Effector memory CD4-positive, alpha-beta T cell (primary cell): ENCODE measurements around the gene PCP2.

Experiments used
- DNase-seq, 3 donors: peaks; one replicate each; pipeline ENCODE4 v3.0.0-alpha.2; 2020
- H3K27ac ChIP-seq: 2 replicates; pipeline ENCODE4 v1.7.0; 2013; ENCODE audit warnings: mild to moderate bottlenecking, low read length, moderate library complexity; ENCODE audit not compliant: insufficient read depth, poor library complexity, severe bottlenecking
- H3K27me3 ChIP-seq: replicated peaks from 2 replicates; pipeline ENCODE4 v1.7.0; 2013; ENCODE audit warnings: mild to moderate bottlenecking, low read length; ENCODE audit not compliant: insufficient read depth, control insufficient read depth, poor library complexity, severe bottlenecking
- H3K36me3 ChIP-seq: 2 replicates; pipeline ENCODE4 v1.7.0; 2013; ENCODE audit warnings: mild to moderate bottlenecking, low read length, moderate library complexity; ENCODE audit not compliant: control insufficient read depth, insufficient read depth
- H3K4me1 ChIP-seq: 2 replicates; pipeline ENCODE4 v1.7.0; 2013; ENCODE audit warnings: low read length, mild to moderate bottlenecking; ENCODE audit not compliant: control insufficient read depth, insufficient read depth, poor library complexity, severe bottlenecking
- H3K4me3 ChIP-seq: 2 replicates; pipeline ENCODE4 v1.7.0; 2013; ENCODE audit warnings: low read length, low read depth, mild to moderate bottlenecking; ENCODE audit not compliant: insufficient read depth, poor library complexity, severe bottlenecking
- H3K9me3 ChIP-seq: 2 replicates; pipeline ENCODE4 v1.7.0; 2013; ENCODE audit warnings: mild to moderate bottlenecking, low read length, moderate library complexity; ENCODE audit not compliant: control insufficient read depth

Gene PCP2

GRCh38 chr19:7597689-7598088 is 35.8 kb downstream of the PCP2 start:
- no peak overlapping the region for H3K27ac ChIP-seq
- peaks cover 8% of the 10 kb centered on the region for H3K4me1 ChIP-seq
- H3K9me3 ChIP-seq: no peaks in the 10 kb centered on the region
- DNase-seq: no peak
- H3K27me3 ChIP-seq: peaks cover 19% of the 10 kb centered on the region
- no peaks in the 10 kb centered on the region for H3K36me3 ChIP-seq
- H3K4me3 ChIP-seq: no peak overlapping the region

GRCh38 chr19:7596211-7596937 is 37.1 kb downstream of the PCP2 start:
- DNase-seq: no peak
- no peak overlapping the region for H3K27ac ChIP-seq
- peaks cover 19% of the 10 kb centered on the region for H3K27me3 ChIP-seq
- peaks cover 8% of the 10 kb centered on the region for H3K4me1 ChIP-seq
- no peaks in the 10 kb centered on the region for H3K9me3 ChIP-seq
- no peak overlapping the region for H3K4me3 ChIP-seq
- no peaks in the 10 kb centered on the region for H3K36me3 ChIP-seq

- no peaks in the 10 kb centered on the region for H3K36me3 ChIP-seq
- no peaks in the 10 kb centered on the region for H3K9me3 ChIP-seq
- H3K4me3 ChIP-seq: no peak within 1 kb of the TSS
- no peak for DNase-seq
- no peak within 1 kb of the TSS for H3K27ac ChIP-seq
- H3K27me3 ChIP-seq: peaks cover 19% of the 10 kb centered on the region
- H3K4me1 ChIP-seq: peaks cover 8% of the 10 kb centered on the region
Observed at GRCh38 chr19:7595466-7596133, 37.9 kb downstream of the PCP2 start, which contains the start of gene CAMSAP3. CAMSAP3 (plus strand) TSS chr19:7595863; CDS start chr19:7596003, 140 bp downstream.

- no peak overlapping the region for H3K27ac ChIP-seq
- no peaks in the 10 kb centered on the region for H3K9me3 ChIP-seq
- H3K27me3 ChIP-seq: no peaks in the 10 kb centered on the region
- H3K4me1 ChIP-seq: no peaks in the 10 kb centered on the region
- DNase-seq: no peak
- no peaks in the 10 kb centered on the region for H3K36me3 ChIP-seq
- no peak overlapping the region for H3K4me3 ChIP-seq
Observed at GRCh38 chr19:7590256-7590655, 43.3 kb downstream of the PCP2 start.

GRCh38 chr19:7589822-7590221 is 43.7 kb downstream of the PCP2 start:
- H3K4me3 ChIP-seq: no peak overlapping the region
- H3K4me1 ChIP-seq: no peaks in the 10 kb centered on the region
- no peak overlapping the region for H3K27ac ChIP-seq
- no peaks in the 10 kb centered on the region for H3K9me3 ChIP-seq
- H3K36me3 ChIP-seq: no peaks in the 10 kb centered on the region
- DNase-seq: no peak
- no peaks in the 10 kb centered on the region for H3K27me3 ChIP-seq

- Histone ChIP-seq H3K27ac (no peak overlapping the region), H3K36me3 (no peaks in the 10 kb centered on the region), H3K27me3 (no peaks in the 10 kb centered on the region), H3K4me1 (no peaks in the 10 kb centered on the region), H3K9me3 (no peaks in the 10 kb centered on the region), H3K4me3 (no peak overlapping the region)
- DNase-seq: no peak
Observed at GRCh38 chr19:7582446-7582845, 51.1 kb downstream of the PCP2 start.
